T-helper 22 cell (primary cell): ENCODE data around the gene PHLPP1.

Source experiments
- DNase-seq: peaks from one replicate; pipeline ENCODE4 v3.0.0-alpha.2; 2020; ENCODE audit warnings: low read depth

PHLPP1 gene

GRCh38 chr18:62850619-62851306, 135.4 kb downstream of the PHLPP1 start:
- no peak for DNase-seq

GRCh38 chr18:62852851-62853250, 137.5 kb downstream of the PHLPP1 start:
- no peak for DNase-seq

GRCh38 chr18:62856294-62856693, 141.0 kb downstream of the PHLPP1 start:
- no peak for DNase-seq

GRCh38 chr18:62857263-62857976, 142.1 kb downstream of the PHLPP1 start:
- no peak for DNase-seq

GRCh38 chr18:62860062-62860461, 144.7 kb downstream of the PHLPP1 start:
- no peak for DNase-seq

- no peak for DNase-seq
Measured at GRCh38 chr18:62862466-62862865, 147.1 kb downstream of the PHLPP1 start.

GRCh38 chr18:62863579-62864001, 148.2 kb downstream of the PHLPP1 start:
- DNase-seq: no peak

- no peak for DNase-seq
Measured at GRCh38 chr18:62865498-62865897, 150.2 kb downstream of the PHLPP1 start.

- no peak for DNase-seq
Measured at GRCh38 chr18:62867534-62867933, 152.2 kb downstream of the PHLPP1 start.

GRCh38 chr18:62868645-62869044, 153.3 kb downstream of the PHLPP1 start:
- DNase-seq: no peak

GRCh38 chr18:62870643-62871042, 155.3 kb downstream of the PHLPP1 start:
- no peak for DNase-seq

GRCh38 chr18:62875323-62875722, 160.0 kb downstream of the PHLPP1 start:
- DNase-seq: no peak

GRCh38 chr18:62876111-62876510, 160.8 kb downstream of the PHLPP1 start:
- no peak for DNase-seq

- DNase-seq: no peak
Measured at GRCh38 chr18:62876828-62877227, 161.5 kb downstream of the PHLPP1 start.

GRCh38 chr18:62877411-62878221, 162.3 kb downstream of the PHLPP1 start:
- DNase-seq: no peak

GRCh38 chr18:62878305-62878704, 163.0 kb downstream of the PHLPP1 start:
- no peak for DNase-seq

GRCh38 chr18:62880034-62880433, 164.7 kb downstream of the PHLPP1 start:
- no peak for DNase-seq

- DNase-seq: no peak
Measured at GRCh38 chr18:62880673-62881364, 165.5 kb downstream of the PHLPP1 start.

- no peak for DNase-seq
Measured at GRCh38 chr18:62881509-62882016, 166.2 kb downstream of the PHLPP1 start.

- no peak for DNase-seq
Measured at GRCh38 chr18:62883937-62884735, 168.8 kb downstream of the PHLPP1 start.

- DNase-seq: no peak
Measured at GRCh38 chr18:62885804-62886203, 170.5 kb downstream of the PHLPP1 start.
